HG03469 (cell line): Measurements from ENCODE around the gene AXDND1.

Experiments
- ATAC-seq: cut with Tn5 transposase; IDR thresholded peaks from one replicate; pipeline ENCODE4 v1.9.1; 2021; ENCODE audit warnings: mild to moderate bottlenecking, moderate library complexity, moderate number of reproducible peaks; ENCODE audit not compliant: unreplicated experiment

The AXDND1 gene, protein sequence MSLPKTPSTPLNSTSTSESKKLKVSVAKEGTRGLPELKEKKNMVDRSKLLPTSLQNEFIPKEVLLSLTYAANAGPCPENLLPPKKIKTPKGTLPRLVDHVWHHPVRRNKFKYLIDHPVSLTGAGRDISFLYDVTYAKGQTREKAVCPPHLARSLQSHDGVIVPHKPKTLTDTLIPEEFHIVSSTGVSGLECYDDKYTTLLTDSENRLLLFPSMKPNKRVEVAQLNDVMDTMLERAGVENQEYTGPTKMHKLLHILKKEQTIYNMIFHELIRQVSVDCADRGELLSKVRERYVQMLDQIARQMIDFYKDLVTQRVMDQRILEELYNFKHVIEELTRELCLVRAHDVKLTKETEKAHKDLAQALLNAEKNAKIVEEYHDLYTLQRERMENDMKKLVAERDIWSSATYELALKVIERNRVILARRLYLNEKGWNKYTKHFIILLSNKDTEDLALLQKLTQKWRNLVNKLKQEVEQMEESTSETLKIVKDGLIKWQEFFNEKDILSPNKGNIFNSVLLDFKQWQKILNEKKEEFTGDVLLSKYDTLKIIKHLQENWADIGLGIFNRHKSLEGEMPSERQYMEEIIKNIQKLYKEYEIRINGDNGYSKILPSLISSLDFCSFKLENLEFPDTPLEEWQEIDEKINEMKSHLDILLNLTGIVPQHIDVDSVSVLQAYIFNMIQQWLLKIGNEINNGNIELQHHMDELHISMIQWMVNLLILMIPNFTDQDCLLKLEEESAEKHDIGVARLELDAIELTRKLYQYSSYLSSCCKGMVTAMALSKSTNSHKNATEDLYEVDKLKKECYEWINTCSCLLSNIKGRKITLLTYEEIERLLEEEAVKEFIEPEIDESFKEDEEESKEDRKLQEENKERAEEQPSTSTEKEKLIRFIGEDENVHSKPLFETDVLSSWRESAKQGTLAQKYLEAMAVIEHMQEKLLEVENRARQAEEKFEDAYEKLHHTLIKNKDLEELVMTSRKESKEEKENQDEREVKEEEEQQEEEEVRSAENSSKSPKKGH

GRCh38 chr1:179365342-179366092 is at the start of gene AXDND1:
Gene AXDND1 (plus strand): TSS chr1:179365971. CDS start chr1:179366510, 539 bp downstream.
- ATAC-seq, result peak; percentile 90

DNA sequence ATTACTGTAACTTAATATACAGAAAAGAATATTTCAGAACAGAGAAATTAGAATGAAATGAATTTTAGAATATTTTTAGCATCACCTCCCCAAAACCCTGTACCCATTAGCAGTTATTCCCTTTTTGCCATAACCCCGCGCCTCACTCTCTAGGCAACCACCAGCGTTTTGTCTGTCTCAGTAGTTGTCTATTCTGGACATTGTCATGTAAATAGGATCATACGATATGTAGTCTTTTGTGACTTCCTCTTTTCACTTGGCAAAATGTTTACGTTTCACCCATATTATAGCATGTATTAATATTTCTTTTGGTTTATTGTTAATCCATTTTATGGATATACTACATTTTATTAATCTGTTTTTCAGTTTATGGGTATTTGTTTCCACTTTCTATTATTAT is 47.3 kb upstream of the AXDND1 start:
- ATAC-seq, result no peak

- ATAC-seq, result no peak
Measured at GRCh38 chr1:179321533-179322216, 44.1 kb upstream of the AXDND1 start.

- ATAC-seq, result no peak
Measured at GRCh38 chr1:179322557-179322956, 43.2 kb upstream of the AXDND1 start.

- ATAC-seq, result no peak
Measured at GRCh38 chr1:179323436-179323835, 42.3 kb upstream of the AXDND1 start.

DNA sequence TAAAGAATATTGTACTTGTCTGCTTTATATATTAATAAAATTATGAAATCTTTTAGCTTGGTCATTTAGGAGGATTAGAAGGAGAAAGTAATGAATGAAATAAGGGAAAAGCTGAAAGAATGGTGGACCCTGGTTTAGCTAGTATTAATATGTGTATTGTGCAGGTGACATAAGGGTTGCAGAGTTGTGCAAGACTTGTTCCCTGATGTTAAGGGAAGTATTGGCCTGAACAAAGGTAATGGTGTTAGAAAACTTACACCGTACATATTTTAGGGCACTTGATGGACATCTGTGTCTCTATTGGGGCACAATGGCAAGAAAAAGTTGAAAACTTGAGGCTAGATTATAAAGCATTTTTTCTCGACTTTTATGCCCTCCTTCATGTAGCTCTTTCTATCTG is 39.9 kb upstream of the AXDND1 start:
- no peak for ATAC-seq

DNA sequence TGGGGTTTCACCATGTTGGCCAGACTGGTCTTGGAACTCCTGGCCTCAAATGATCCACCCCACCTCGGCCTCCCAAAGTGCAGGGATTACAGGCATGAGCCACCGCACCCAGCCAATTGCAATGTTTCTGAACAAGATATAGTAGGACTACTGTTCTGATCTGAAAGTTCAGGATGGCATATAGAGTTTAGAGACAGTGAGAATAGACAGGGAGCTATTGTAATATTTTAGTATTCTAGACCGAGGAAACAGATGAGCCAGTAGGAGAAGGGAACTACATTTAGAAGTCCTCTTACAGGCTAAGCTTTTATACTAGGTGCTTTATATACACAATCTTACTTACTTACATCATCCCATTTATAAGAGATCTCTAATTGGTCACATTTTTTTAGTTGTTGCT is 39.0 kb upstream of the AXDND1 start:
- no peak for ATAC-seq

GRCh38 chr1:179327196-179327595 is 38.6 kb upstream of the AXDND1 start:
- ATAC-seq, result no peak

DNA sequence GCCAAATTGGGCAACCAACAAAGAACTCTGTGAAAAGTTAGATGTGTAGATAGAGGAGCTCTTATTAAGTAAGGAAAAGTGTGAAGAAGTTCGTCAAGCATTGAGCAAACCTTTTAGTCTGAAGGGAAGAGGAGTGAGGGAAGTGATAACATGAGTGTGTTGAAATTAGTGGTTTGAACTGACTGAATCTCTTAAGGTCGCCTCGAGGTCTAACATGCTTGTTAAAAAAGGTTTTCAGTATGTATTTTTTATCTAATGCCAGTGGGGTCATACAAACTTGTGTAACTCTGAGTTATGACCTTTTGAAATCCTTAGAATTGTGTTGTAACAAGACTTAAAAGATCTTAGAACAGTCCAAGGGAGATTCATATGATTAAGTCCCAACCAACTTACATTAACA is 38.1 kb upstream of the AXDND1 start:
- no peak for ATAC-seq

- no peak for ATAC-seq
Measured at GRCh38 chr1:179329862-179330261, 35.9 kb upstream of the AXDND1 start.

GRCh38 chr1:179334440-179334839 is 31.3 kb upstream of the AXDND1 start:
- no peak for ATAC-seq

DNA sequence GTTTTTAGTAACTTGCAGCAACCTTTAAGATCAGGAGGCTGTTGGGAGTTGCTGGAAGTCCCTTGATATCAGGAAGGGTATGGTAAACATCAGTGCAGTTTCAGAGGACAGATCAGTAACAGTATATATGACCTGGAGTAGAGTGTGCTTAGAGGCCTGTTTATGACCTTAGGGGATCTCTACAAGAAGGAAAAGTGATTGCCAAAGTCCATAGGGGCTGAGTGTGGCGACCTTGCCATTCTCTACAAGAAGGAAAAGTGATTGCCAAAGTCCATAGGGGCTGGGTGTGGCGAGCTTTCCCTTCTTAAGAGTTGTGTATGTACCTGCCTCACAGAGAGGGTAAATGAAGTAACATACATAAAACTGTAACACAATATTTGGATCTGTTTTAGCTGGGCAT is 28.5 kb upstream of the AXDND1 start:
- no peak for ATAC-seq

- no peak for ATAC-seq
Measured at GRCh38 chr1:179337942-179338560, 27.7 kb upstream of the AXDND1 start.

- no peak for ATAC-seq
Measured at GRCh38 chr1:179340918-179341317, 24.9 kb upstream of the AXDND1 start.

DNA sequence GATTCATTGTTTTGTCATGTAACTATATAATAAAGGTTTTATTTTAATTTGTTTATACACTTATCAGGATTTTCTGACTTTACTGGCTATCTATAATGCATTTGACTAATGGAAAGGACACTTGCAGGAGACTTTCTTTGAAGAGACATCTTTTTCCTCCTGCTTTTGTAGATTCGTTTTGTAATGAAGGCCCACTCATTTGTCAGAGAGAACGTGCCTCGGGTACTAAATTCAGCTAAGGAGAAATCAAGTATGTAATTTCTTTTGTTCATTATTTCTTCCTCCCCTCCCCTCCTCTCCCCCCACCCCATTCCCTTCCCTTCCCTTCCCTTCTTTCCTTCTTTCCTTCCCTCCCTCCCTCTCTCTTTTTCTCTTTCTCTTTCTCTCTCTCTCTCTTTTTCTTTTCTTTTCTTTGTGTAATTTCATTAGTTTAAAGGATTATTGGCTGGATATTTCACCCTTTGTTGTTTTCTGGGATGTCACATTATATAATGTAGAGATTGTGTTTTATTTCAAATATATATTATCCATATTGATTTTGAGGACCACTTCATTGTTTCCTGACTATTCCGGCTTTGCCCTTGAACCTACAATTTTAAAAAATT is 23.7 kb upstream of the AXDND1 start:
- no peak for ATAC-seq

GRCh38 chr1:179342740-179343404 is 22.9 kb upstream of the AXDND1 start:
- no peak for ATAC-seq

DNA sequence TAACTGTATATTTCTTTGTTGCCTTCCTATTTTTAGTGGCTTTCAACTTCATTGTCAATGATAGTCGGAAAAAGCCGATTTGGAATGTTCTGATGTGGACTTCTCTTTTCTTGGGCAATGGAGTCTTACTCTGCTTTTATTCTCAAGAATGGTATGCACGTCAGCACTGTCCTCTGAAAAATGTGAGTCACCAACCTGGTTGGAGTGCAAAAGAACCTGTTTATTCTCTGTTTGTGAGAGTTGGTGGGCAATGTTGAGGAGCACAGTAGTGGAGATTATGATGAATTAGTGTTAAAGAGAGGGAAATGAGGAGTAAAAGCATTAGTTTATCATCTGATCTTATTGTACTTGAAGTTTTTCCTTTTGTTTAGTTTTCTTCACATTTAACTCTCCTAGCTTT is 14.5 kb upstream of the AXDND1 start:
- ATAC-seq, result no peak

DNA sequence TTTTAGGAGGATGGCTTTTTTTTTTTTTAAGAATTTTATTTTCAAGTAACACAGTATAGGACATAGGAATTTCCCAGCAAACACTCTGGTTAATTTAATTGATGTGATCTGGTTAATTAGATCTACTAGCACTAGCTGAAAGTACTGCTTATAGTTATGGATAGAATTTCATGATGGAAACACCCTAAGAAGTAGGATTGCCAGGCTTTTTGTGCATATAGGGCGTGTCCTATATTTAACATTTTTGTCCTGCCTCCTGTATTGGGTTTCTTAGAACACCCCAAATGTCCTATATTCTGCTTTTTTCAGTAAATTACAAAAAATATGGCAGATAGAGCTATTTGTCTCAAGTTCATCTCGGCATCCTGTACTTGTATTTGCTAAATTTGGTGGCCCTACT is 13.5 kb upstream of the AXDND1 start:
- ATAC-seq, result no peak

DNA sequence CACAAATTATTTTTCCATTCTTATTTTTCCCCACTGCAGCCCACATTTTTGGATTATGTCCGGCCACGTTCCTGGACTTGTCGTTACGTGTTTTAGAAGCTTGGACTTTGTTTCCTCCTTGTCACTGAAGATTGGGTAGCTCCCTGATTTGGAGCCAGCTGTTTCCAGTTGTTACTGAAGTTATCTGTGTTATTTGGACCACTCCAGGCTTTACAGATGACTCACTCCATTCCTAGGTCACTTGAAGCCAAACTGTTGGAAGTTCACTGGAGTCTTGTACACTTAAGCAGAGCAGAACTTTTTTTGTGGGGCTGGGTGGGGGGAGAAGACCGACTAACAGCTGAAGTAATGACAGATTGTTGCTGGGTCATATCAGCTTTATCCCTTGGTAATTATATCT is 12.2 kb upstream of the AXDND1 start:
- no peak for ATAC-seq
